Inflammatory macrophage (primary cell): ENCODE data around the gene CACNA2D2.

ENCODE experiments used
- DNase-seq, 2 donors: peaks; one replicate each; pipeline ENCODE4 v3.0.0-alpha.2; 2020 to 2022

CACNA2D2 gene

DNA sequence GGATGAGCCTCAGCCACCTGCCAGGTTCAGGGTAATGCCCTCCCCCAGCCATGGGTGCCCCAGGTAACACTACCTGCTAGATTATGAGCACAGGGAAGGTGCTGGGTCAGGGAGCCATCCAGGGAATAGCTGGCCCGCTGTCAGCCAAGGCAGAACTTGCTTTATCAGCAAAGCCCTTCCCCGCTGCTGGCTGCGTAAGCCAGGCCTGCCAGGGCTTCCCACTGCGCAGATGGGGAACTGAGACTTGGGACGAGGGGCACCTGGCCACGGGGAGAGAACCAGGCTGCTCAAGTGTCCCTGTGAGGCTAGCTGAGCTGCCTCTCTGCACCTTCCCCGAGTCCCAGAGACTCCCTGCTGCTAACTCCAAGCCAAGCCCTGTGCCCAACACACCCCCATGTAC, 45.4 kb downstream of the CACNA2D2 start:
- DNase-seq: no peak

DNA sequence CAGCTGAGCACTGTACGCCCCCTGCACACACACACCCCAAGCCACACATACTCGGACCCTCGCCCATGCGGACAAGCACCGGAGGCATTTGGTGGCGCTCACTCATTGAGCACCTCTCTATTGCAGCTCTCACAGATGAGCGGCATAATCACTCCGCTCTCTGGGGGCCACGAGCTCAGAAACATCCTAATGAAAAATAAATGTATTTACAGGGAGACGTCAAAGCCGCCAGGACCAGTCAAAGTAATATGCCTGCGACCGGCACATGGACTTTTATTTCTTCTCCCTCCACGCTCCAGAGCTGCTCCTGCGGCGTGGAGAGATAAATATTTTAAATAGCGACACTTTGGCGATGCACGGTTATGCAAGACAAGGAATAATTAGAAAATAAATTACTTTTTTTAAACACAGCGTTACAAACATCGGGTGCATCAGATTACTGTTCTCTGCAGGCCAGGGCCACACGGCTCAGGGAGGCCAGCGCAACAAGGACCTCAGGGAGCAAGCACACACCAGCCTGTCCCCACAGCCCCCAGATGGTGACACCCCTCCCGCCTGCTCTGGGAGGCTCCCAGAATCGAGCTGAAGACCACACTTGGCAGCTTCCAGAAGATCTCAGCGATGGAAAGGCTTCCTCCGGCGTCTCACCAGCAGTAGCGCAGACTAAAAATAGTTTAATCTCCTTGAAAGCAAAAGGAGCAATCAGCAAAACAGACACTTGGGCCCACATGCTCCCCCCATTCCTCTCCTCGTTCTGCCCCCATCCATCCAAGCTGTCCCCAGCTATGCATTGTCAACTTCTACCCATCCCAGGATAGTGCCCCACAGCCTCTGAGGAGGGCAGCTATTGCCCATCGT, 48.0 kb downstream of the CACNA2D2 start:
- no peak for DNase-seq

DNA sequence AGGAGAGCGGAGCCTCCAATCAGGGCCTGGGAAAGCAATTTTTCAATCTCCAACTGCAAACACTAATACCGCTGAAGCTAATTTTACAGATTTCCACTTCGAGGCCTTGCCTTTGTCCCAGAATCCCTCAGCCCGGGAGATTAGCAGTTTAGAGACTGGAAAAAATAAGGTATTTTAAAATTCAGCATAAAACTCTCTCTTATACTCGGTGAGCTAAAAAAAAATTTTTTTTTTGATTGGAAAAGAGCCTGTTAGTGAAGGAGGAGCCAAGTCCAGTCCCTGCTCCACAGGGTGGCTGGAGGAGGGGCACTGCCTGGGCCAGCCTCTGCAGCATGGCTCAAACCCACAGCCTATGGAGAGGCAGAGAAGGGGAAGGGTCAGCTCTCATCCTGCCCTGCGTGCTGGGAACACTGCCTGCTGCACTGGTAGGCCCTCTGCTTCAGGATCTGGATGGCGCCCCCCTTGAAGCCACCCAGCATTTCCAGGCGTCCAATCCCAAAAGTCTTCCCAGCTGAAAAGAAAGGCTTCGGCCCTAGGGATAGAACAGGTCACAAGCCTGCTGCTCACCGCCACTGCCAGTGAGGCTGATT, 48.9 kb downstream of the CACNA2D2 start:
- no peak for DNase-seq

DNA sequence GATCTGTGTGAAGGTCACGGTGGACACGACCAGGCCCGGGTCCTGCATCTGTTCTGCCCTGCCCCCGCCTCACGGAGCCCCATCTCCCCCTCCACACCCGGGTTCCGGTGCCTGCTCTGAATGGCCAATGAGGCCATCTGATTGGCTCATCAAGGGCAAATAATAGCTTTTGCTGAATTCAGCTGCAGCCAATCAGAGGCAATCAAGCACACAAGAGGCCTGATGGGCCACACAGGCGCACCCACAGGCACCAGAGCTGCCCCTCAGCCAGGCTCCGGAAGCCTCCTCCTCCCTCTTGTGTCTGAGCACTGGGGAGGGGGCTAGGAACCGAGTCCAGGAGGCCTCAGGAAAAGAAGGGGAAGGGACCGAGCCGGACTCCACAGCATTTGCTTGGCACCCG, 49.5 kb downstream of the CACNA2D2 start:
- no peak for DNase-seq

DNA sequence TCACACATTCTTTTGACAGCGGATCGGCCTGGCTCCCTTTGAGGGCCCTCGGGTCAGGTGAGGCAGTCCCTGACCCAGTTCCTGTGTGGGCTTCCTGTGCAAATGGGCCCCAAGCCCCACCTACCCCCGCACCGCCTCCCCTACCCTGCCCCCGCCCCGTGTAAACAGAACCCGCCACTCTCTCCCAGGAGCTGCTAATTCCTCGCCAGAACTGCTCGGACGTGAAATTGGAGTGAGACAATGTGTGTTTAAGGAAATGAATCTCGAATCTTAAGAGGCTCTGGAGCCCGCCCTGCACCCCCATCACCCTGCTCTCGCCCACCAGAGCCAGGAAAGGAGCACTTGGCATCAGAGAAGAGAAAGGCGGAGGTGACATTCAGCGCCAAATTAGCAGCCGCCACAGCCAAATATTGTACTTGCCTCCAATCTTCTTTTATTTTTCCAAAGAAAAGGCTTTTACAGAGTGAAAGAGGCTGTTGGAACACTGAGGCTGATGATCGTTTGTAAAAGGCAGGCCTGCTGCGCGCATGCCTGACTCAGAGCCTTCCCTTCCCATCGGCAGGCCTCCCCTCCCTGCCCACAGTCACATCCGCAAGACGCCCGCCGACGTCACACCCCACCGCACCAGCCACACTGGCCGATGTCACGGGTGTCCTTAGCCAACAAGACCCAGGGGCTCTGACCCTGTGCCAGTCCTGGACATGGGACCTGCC, 53.1 kb downstream of the CACNA2D2 start:
- DNase-seq: peak; percentile 92 to 95

DNA sequence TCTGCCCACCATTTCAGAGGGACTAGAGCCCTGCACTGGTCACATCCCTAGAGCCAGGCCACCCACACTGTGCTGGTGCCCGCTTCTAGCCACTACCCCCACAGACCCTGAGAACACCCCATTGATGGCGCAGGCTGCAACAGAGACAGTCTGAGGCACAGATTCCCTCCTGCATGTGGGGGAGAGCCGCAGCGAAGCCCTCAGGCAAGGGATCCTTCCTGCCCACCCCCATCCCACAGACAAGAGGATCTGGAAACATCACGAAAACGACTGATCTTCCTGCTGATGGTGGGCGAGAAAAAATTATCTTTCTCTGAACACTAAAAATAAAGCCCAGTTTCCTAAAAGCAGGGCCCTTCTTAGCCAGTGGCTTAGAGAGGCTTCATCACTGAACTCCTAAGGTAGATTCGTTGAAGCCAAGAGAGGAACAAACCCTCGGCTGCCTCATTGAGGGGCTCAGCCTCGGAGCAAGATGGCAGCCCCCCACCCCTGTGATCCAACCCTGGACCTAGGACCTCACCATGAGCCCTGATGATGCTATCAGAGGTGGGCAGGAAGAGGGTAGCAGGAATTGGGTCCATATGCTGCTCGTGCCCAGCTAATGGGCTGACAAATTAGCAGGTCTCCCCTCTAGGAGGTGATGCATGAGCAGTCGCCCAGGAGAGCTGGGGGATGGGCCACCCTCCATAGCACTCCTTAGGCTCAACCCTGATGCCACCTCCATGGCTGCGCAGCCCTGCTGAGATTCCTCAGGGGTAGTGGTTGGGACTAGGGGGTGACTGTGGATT, 54.5 kb downstream of the CACNA2D2 start:
- no peak for DNase-seq

DNA sequence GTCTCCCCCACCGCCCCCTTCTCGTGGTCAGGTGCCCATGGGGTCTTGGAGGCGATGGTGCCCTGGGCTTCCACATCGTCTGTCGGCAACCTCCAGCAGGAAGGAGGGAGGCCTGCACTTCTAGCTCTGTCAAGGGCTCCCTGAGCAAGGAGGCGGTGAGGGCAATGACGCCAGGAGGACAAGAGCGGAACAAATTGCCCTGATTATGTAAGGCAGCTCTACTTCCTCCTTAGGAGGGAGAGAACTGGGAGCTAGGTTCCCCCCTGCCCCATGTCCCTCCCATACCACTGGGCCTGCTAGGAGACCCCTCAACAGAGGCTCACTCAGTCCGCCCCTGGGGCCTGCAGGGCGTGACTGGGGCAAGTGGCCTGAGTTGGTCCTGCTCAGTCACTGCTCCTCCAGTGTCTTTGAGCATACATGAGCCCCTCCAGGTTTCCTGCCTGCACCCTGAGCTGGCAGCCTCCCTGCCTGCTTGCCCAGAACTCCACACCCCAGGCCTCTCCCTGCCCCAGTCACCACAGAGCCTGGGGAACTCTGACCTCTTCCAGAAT, 56.1 kb downstream of the CACNA2D2 start:
- peak; percentile 89 for DNase-seq

DNA sequence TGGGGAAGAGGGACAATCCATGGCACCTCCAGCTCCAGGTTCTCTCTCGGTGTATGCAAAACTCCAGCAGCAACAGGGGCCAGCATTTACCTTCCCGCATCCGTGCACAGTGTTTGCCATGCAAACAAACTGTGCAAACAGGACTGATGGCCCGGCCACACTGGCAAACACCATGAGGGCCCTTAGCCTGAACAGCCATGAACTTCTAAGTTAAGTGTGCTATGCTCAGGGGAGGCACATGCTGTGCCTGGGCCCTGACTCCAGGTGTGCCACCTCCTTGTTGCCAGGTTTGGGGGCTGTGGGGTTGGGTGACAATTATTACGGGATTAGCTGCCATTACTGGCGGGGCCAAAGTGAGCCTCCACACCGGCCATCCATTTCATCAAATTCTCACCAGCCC, 57.5 kb downstream of the CACNA2D2 start:
- no peak for DNase-seq

DNA sequence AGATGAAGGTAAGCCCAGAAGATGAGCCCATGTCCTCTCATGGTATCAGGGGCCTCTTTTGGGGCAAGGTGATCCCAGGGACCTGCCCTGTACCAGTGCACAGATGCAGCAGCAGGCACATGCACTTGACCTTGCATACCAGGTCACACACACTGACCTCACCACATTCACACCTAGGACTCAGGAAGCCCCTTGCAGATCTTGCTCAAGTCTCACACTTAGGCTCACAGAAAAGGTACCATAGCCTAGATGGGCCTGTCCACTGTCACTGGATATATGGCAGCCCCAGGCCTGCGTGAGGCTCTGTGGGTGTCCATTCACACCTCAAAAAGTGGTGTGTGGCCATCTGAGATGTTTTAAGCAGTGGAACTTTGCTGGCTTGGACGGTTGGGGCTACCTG, 58.7 kb downstream of the CACNA2D2 start:
- no peak for DNase-seq

DNA sequence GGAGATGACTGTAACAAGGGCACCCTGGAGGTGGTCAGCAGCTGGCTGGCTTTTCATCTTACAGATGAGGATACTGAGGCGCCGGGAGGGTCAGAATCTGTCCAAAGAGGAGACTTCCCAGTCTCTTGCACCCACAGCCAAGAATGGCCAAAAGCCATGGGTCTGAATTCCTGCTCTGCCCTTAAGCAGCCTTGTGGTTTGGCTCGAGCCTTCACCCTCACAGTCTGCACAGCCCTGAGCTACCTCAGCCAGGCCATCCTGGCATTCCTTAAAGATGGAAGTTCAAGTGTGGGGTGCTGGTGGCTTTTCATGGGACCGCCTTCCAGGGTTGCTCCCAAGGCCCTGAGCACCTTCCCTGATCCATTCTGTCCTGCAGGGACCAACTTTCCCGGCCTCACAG, 59.2 kb downstream of the CACNA2D2 start:
- no peak for DNase-seq

DNA sequence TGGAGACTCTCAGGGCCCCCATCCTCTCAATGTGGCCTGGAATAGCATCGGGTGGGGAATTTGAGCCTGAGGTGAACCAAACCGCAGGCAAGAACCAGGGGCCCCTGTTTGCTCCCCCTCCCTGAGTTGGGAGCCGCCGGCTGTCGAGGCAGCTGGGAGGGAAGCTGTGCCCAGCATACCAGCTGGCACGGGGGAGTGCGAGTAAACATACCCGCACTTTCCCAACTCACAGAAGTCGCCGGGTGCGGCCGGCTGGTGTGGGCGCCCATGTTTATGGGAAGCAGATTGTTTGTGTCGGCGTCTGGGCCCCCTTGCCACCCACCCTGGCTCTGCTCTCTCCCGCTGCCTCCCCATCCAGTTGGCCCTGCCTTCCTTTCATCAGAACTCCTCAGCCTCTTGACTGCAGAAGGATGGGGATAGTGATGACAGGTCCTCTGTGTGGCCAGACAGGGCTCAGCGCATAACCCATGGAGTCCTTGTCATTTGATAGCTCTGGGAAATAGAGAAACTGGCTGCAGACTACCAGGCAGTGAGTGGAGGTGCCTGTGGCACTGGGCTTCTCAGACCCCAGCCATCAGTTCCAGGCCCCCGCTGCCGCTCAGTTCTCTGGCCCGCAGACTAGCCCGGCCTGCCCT, 60.4 kb downstream of the CACNA2D2 start:
- DNase-seq: no peak

DNA sequence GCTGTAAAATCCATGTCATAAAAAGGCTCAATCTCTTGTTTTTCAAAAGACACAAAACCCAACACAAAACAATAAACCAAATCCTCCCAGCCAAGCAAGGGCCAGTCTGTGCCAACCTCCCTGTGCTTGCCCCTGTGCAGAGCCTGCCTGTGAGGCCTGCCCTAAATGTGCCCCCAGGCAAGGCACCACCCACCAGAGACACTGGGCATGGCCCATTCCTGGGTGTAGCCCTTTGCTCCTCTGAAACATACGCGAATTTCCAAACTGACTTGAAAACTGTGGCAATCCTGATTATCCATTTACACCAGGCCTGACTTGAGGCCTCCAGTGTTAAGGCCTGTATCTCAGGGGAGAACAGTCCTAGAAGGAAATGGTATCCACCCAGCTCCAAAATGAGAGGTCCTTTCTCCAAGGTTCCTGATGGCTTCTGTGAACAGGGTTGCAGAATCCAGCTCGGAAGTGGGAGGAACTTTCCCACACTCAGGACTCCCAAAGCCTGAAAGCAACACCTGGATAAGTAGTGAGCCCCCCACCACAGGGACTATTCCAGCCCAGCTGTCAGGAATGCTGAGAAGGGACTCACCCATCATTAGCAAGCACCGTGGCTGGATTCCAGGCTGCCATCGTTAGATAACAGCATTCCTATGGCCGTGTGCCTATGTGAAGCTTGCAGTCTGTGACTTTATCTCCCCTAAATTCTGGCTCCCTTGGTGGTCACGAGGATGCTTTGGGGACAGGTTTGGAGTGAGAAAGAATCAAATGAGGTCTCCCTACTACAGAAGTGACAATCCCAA, 61.8 kb downstream of the CACNA2D2 start:
- no peak for DNase-seq

DNA sequence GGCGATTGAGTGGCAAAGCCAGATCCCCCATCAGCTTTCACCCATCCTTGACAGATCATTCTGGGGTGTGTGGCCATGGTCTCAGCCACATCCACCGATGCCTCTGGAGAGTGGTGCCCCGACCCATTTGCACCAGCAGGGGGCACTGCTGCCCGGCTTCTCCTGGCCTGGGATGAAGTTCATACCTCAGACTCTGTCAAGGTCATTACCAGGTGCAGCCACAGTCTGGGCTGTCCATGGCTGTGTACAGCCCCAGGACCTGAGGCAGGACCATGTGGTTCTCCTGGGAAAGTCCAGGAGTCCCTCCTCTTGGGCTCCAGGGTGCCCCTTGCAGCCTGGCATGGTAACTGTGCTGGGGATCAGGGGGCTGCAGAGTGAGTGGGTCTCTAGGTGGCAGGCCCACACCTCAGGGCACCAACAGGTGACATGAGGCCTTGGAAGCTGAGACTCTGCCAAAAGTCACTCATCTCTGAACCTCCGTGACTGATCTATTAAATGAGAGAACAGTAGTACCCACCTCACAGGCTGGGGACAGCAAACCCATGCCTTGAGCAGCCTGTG, 67.2 kb downstream of the CACNA2D2 start:
- DNase-seq: peak; percentile 64 to 74

DNA sequence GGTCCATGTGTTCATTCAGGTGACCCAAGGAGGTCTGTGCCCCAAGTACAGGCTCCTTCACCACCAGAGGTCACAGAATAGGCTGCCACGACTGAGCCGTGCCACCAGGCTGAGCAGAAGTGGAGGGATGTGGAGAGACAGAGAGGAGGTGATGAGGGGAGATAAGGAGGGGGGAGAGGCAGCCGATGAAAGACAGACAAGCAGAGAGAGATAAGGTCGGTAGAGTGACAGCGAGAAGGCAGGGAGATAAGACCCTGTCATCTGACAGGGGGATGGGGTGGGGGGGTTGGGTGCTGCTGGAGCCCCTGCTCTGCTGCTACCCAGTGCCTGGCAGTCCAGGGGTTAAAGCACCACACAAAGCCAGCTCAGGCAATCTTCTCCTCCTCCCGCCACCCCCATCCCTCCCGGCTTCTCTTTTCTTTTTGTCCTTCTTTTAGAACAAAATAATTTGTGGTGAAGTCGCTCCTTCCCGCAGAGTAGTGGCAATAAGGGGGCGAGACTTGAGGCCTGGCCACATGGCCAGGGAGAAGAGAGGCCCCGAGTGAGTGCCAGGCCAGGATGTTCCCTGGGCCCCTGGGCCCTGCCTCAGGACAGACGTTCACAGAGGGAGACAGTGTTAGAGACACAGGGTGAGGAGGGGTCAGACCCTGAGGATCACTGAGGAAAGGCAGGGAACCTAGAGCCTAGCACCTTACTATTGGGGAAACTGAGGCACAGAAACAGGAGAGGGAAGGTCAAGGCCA, 67.9 kb downstream of the CACNA2D2 start:
- DNase-seq: no peak

DNA sequence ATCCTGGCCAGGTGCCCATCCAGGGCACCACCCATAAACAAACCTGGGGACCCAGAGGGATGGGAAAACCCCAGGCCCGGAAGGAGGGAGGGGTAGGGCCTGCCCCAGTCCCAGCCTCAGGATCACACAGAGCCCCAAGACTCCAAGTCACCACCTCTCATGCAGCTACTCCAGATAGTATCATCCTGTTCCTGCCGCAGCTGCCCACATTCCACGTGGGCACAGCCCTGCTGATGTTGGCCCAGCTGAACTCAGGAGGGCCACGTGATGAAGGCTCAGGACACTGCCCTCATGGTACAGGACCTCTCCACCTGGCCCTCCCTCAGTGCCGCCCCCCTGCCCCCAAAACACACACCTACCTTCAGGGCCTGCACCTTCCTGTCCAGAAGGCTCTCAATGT, 69.5 kb downstream of the CACNA2D2 start:
- DNase-seq: no peak

DNA sequence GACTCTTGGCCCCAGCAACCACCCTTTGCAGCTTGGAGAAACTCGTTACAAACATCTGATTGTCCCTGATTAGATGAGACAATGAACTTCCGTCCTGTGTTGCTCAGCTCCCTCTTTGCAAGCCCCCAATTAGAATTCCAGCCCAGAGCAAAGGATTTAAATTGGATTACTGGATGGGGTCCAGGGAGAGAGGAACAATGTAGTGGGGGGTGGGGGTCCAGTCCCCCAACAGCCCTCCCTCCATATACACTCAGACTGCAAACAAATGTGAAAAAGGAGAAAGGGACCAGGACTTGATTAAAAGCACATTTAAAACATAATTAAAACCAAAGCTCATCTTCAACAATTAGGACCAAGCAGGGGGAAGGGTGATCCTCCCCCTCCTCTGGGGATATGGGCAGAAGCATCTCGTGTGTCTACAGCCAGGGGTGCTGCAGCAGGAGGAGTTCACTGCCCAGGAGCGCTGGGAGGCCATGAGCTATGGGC, 72.4 kb downstream of the CACNA2D2 start:
- no peak for DNase-seq

DNA sequence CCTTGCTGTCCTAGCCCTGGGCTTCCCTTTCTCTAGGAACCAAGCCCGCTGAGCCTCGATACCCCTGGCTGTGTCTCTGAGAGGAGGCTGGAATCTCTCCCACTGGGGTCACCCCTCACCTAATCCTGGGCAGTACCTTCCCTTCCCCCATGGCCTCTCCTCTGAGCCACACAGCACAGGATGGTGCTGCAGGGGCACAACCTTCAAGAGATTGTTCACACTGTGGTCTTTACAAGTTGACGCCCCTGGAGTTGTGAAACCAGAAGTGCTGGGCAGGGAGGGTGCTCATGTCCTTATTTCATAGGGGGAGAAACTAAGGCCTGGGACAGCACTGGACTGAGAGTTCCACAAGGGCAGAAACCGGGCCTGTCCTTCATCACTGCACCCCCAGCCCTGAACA, 73.2 kb downstream of the CACNA2D2 start:
- no peak for DNase-seq

DNA sequence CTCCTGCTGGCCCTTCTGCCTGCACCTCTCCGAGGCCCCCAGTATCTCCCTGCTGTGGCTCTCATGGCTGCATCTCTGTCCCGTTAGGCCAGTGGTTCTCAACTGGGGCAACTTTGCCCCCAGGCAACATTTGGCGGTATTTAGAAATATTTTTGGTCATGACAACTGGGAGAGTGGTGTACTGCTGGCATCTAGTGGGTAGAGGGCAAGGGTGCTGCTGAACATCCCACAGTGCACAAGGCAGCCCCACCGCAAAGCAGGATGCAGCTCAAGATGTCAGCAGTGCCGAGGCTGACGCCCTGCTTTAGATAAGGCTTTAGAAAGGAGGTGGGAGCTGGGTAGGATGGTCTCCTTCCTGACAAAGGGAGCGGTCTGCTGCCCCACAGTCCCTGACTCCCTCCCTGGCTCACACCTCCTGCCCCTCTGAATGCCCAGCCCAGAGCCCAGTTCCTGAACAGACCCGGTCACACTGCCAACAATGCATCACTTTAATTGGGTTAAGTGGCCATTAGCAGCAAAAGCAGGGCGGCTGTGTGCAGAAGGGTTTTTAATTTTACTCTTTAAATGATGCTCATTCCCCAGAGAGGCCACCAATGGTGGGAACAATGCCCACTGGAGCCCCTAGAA, 75.3 kb downstream of the CACNA2D2 start:
- DNase-seq: no peak

DNA sequence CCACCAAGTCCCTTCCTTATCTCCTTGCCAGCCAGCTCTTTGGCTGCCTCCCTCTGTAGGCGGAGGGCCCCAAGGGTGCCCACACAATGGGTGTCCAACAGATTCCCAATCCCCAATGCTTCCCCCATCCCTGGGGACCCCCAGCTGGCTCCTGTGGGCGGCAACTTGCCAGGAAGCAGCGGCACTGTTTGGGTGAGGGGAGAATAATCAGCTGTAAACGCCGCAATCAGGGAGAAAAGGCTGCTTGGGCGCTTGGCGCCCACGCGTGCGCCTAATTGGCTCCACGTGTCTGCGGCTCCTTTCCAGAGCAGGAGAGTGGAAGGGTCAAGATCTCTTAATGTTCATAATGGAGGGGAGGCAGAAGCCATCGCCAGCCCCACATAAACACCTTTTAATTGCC, 76.2 kb downstream of the CACNA2D2 start:
- no peak for DNase-seq

DNA sequence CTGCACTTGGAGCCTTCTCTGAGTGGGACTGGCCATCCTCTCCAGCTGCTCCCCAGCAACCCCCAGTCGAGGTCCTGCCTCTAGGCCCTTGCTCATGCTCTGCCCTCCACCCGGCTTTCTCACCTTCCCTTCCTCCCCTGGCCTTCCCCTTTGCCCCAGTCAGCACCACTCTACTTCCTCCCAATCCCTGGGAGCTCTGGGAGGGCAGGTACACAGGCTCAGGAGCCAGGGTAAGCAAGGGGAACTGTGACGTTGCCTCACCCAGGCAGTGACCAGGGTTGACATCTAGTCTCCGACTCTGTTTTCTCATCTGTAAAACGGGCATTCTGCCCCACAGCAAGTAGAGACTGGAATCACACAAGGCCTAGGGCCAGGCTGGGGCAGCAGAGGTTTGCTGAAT, 77.5 kb downstream of the CACNA2D2 start:
- no peak for DNase-seq
